Stimulated activated CD8-positive, alpha-beta memory T cell treated with anti-CD3 and anti-CD28 coated beads, Interleukin-4, amount 100 ng/mL, for 24 hours (primary cell): ENCODE measurements around the gene ARHGAP31.
A peak's percentile ranks its signal among the peaks of the same experiment; 100 is the strongest.
"Not testable (repeated sequence)": the region's sequence is repeated elsewhere in the genome, so short reads cannot be mapped to it uniquely, and the experiment has no call there.

Experiments used
- DNase-seq: peaks from one replicate; pipeline ENCODE4 v3.0.0-alpha.2; 2020; ENCODE audit warnings: low read depth

ARHGAP31 gene

GRCh38 chr3:119322021-119322834 is 28.0 kb downstream of the ARHGAP31 start:
- no peak for DNase-seq

- peak; percentile 93 for DNase-seq
Observed at GRCh38 chr3:119322835-119323722, 28.9 kb downstream of the ARHGAP31 start.

- DNase-seq, result no peak
Observed at GRCh38 chr3:119323723-119324085, 29.5 kb downstream of the ARHGAP31 start.

DNA sequence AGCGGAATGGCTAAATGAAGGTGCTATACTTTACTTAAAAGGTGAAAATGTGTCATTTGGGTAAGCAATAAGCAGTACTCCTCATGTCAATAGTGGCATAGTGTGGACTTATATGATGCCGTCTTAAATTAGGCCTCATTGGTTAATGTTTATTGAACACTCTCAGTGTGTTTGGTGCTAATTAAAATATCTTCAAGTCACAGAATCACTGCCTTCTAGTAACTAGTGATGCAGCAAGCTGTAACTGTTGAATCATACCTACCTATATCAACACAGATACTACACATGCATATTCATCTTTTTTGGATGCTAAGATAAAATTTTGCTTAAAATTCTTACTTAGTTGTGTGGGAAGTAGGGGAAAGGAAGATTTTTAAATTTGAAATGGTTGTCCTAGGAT is 30.7 kb downstream of the ARHGAP31 start:
- no peak for DNase-seq

GRCh38 chr3:119326976-119327375 is 32.8 kb downstream of the ARHGAP31 start:
- DNase-seq, result no peak

DNA sequence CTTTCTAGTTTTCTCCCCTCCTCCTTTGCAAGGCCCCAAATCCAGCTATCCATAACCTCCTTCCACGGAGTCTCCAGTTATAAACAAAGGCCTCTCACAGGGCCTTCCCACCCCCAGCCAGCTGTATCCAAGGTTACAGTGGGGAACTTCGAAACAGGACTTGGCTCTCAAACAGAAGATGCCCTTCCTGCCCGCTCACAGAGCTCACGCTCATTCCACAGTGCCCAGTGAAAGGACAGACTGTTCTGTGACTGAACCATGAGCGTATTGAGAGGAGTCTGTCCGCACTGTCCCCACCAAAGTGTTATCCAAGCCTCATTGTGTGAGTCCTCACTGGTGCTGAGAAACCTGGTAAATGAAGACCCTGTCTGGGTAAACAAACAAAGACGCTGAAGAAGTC is 35.4 kb downstream of the ARHGAP31 start:
- DNase-seq, result no peak

DNA sequence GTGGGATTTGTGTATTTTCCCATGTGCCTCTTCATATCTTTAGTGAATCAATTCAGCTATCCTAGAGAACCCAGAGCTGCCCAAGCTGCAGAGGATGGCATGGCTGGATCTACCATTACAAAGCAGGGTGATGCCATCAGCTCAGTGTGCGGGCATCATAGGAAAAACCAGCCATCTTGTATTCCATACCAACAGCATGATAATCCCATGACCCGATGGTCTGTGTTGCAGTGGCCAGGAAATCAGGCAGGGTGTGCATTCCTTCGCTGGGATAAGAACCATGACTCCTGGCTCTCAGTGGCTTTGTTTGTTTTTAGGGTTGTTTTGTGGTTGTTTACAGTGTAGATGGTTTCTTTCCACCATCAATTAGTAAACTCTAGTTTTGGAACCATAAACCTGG is 36.0 kb downstream of the ARHGAP31 start:
- no peak for DNase-seq

- DNase-seq, result no peak
Observed at GRCh38 chr3:119330858-119331257, 36.7 kb downstream of the ARHGAP31 start.

DNA sequence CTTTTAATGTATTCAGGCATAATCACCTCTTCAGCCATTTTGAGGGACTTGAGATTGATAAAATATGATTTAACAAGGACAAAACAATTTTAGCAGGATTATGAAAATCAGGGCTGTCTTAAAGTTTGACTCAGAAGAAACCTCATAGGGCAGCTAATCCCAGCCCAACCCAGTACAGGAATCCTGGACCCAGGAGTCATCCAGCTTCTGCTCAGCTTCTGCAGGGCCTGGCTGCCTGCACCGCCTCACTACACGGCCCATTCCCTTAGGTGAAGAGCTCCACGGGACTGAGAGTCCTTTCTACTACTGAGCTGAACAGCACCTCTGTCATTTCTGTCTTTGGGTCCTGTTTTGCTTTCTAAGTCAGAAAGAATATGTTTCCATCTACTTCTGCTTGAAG is 37.5 kb downstream of the ARHGAP31 start:
- no peak for DNase-seq

GRCh38 chr3:119333773-119334509 is 39.8 kb downstream of the ARHGAP31 start:
- DNase-seq, result no peak

- no peak for DNase-seq
Observed at GRCh38 chr3:119336823-119337222, 42.6 kb downstream of the ARHGAP31 start.

DNA sequence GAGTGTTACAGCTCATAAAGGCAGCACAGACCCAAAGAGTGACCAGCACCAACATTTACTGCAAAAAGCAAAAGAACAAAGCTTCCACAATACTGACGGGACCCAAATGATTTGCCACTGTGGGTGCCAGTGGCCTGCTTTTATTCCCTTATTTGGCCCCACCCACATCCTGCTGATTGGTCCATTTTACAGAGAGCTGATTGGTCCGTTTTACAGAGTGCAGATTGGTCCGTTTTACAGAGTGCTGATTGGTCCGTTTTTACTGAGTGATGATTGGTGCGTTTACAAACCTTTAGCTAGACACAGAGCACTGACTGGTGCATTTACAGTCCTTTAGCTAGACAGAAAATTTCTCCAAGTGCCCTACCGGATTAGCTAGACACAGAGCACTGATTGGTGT is 43.2 kb downstream of the ARHGAP31 start:
- not testable (repeated sequence) for DNase-seq

DNA sequence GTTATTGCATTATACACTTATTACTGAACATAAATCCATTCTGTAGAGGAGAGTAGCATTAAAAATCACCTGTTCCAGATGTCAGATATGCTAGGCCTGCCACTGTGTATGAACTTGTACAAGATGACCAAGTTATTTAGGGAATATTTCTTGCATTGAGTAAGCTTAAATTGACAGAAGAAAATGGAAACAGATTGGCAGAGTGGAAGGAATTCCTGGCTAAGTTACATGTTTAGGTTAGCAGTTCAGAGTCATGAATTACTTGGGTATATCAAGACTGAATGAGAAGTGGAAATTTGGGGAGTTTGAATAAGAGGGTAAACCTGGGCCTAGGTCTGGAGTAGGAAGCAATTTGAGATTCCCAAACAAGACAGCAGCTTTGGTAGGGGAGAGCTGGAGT is 44.6 kb downstream of the ARHGAP31 start:
- no peak for DNase-seq

GRCh38 chr3:119340014-119340413 is 45.8 kb downstream of the ARHGAP31 start:
- no peak for DNase-seq

DNA sequence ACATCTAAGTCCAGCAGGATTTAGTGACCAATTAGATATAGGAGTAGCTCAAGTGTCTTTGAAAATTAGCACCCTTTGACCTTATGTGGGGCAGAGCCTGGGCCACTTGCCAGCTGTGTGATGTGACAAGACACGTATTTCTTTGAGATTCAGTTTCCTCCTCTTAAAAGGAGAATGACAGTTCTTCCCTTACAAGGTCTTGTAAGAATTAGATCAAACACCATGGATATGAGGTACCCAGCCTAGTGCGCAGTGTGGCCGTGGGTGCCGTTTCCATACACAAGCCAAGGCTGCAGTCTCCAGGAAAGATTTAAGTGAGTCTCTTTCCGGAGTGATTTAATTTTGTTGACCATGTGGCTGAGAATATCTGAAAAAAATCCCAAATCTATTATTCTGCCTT is 46.3 kb downstream of the ARHGAP31 start:
- no peak for DNase-seq

- DNase-seq, result no peak
Observed at GRCh38 chr3:119342176-119342575, 48.0 kb downstream of the ARHGAP31 start.

GRCh38 chr3:119343719-119344118 is 49.5 kb downstream of the ARHGAP31 start:
- no peak for DNase-seq

DNA sequence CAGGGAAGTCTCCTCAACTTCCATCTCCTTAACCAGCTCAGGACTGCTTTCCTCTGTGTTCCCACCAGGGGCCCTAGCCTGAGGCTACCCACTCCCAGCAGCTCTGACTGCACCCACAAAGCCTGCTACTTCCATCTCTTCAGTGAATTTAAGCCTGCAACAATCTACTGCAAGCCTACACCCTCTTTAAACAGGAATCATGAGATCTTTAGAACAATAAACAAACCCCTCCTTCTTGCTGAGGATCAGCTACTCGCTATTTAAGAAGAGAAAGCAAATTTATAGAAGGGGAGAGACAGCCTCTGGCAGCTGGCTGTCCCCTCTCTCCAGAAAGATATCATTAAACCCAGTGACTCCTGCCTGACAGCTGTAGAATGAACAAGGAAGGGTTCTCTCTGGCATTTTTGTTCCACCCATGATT is 51.9 kb downstream of the ARHGAP31 start:
- no peak for DNase-seq

DNA sequence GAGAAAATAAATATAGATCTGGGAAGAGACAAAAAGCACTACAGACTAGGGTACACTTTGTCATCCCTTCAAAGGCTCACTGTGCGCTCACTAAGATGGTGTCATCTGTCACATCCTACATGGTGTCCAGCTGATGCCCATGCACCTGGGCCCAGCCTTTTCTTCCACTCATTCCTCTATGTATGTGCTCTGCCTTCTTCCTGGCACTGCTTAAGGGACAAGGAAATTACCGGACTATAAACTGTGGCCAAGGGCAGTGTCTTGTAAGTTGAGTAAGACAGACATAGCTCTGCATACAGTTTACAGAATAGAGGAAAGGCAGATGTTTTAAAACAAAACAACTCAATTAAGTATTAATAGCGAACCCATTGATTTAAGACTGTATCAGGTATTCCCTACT is 52.9 kb downstream of the ARHGAP31 start:
- no peak for DNase-seq

GRCh38 chr3:119349354-119350041 is 55.3 kb downstream of the ARHGAP31 start:
- no peak for DNase-seq

GRCh38 chr3:119350114-119350513 is 55.9 kb downstream of the ARHGAP31 start:
- no peak for DNase-seq

- DNase-seq, result no peak
Observed at GRCh38 chr3:119351581-119351980, 57.4 kb downstream of the ARHGAP31 start.
